HepG2 (cell line): ENCODE measurements around the gene MARF1. TPM values are rescaled to one million over a fixed set of nuclear protein-coding genes. Genes with fewer than 3 reads are reported as not detected.
A peak's percentile ranks its signal among the peaks of the same experiment; 100 is the strongest.

Experiments used
- AKAP8 ChIP-seq: sonication (generic); formaldehyde crosslinking; IDR thresholded peaks from 2 replicates; pipeline ENCODE4 v1.5.1; 2020; ENCODE audit warnings: mild to moderate bottlenecking, missing genetic modification reagents
- CBX1 ChIP-seq: IDR thresholded peaks from one replicate; pipeline ENCODE4 v1.6.1; 2016; ENCODE audit warnings: antibody characterized with exemption, low read depth
- GZF1 ChIP-seq: sonication (generic); formaldehyde crosslinking; IDR thresholded peaks from 2 replicates; pipeline ENCODE4 v1.5.1; 2020; ENCODE audit warnings: mild to moderate bottlenecking, missing genetic modification reagents
- HDAC6 ChIP-seq: fragments of 200-600 bp; sonication (generic); IDR thresholded peaks from 2 replicates; pipeline ENCODE4 v1.7.0; 2017; ENCODE audit warnings: mild to moderate bottlenecking, antibody characterized with exemption, low read length, low read depth
- HES4 ChIP-seq: sonication (generic); formaldehyde crosslinking; IDR thresholded peaks from 2 replicates; pipeline ENCODE4 v1.9.0; 2021; ENCODE audit warnings: mild to moderate bottlenecking, missing genetic modification reagents, borderline replicate concordance
- HNRNPK ChIP-seq: fragments of 200-400 bp; formaldehyde crosslinking; IDR thresholded peaks from 2 replicates; pipeline ENCODE4 v1.6.1; 2018; ENCODE audit warnings: low read length, low read depth, moderate library complexity, mild to moderate bottlenecking; ENCODE audit not compliant: poor library complexity, severe bottlenecking
- KMT2A ChIP-seq: sonication (generic); formaldehyde crosslinking; IDR thresholded peaks from 2 replicates; pipeline ENCODE4 v1.4.0; 2020; ENCODE audit warnings: missing genetic modification reagents
- NBN ChIP-seq: fragments of 450-650 bp; conservative IDR thresholded peaks from 2 replicates; pipeline ENCODE4 v1.6.1; 2017
- NR2F2 ChIP-seq: IDR thresholded peaks from 2 replicates; pipeline ENCODE4 v1.6.1; 2012; ENCODE audit warnings: low read depth, inconsistent platforms, borderline replicate concordance
- PCBP1 ChIP-seq: fragments of 200-400 bp; formaldehyde crosslinking; IDR thresholded peaks from 2 replicates; pipeline ENCODE4 v1.6.1; 2017; ENCODE audit warnings: mild to moderate bottlenecking, low read depth, low read length, borderline replicate concordance
- PHF20 ChIP-seq: sonication (generic); formaldehyde crosslinking; IDR thresholded peaks from 2 replicates; pipeline ENCODE4 v1.5.0; 2020; ENCODE audit warnings: mild to moderate bottlenecking, missing genetic modification reagents
- RAD51 ChIP-seq: fragments of 450-650 bp; IDR thresholded peaks from 2 replicates; pipeline ENCODE4 v1.6.1; 2016; ENCODE audit warnings: borderline replicate concordance
- RFXANK ChIP-seq: IDR thresholded peaks from 2 replicates; pipeline ENCODE4 v1.6.1; 2016
- SMAD3 ChIP-seq: sonication (generic); formaldehyde crosslinking; IDR thresholded peaks from 2 replicates; pipeline ENCODE4 v1.4.0; 2020; ENCODE audit warnings: missing genetic modification reagents
- SMC3 ChIP-seq: IDR thresholded peaks from 2 replicates; pipeline ENCODE4 v1.6.1; 2011; ENCODE audit warnings: low read length, improper control_type of control experiment
- STAT5B ChIP-seq: sonication (generic); formaldehyde crosslinking; IDR thresholded peaks from 2 replicates; pipeline ENCODE4 v1.4.0; 2020; ENCODE audit warnings: missing genetic modification reagents
- TEAD3 ChIP-seq: optimal IDR thresholded peaks from 2 replicates; pipeline ENCODE3; 2016; ENCODE audit warnings: borderline replicate concordance
- XBP1 ChIP-seq: sonication (generic); formaldehyde crosslinking; IDR thresholded peaks from 2 replicates; pipeline ENCODE4 v1.5.0; 2020; ENCODE audit warnings: missing genetic modification reagents
- YEATS4 ChIP-seq: sonication (generic); formaldehyde crosslinking; IDR thresholded peaks from 2 replicates; pipeline ENCODE4 v1.4.0; 2020; ENCODE audit warnings: missing genetic modification reagents, borderline replicate concordance
- ZNF230 ChIP-seq: sonication (generic); formaldehyde crosslinking; IDR thresholded peaks from 2 replicates; pipeline ENCODE4 v1.4.0; 2020; ENCODE audit warnings: mild to moderate bottlenecking, missing genetic modification reagents
- ZNF282 ChIP-seq: fragments of 450-650 bp; IDR thresholded peaks from 2 replicates; pipeline ENCODE4 v1.6.1; 2018; ENCODE audit not compliant: partially characterized antibody
- ZNF333 ChIP-seq: sonication (generic); formaldehyde crosslinking; IDR thresholded peaks from 2 replicates; pipeline ENCODE4 v1.4.0; 2020; ENCODE audit warnings: mild to moderate bottlenecking, missing genetic modification reagents, borderline replicate concordance
- ZNF354B ChIP-seq: sonication (generic); formaldehyde crosslinking; IDR thresholded peaks from 2 replicates; pipeline ENCODE4 v1.8.0; 2022; ENCODE audit warnings: mild to moderate bottlenecking, missing genetic modification reagents
- ZNF484 ChIP-seq: sonication (generic); formaldehyde crosslinking; IDR thresholded peaks from 2 replicates; pipeline ENCODE4 v1.5.1; 2020; ENCODE audit warnings: mild to moderate bottlenecking, low read depth, missing genetic modification reagents, borderline replicate concordance
- ZNF496 ChIP-seq: sonication (generic); formaldehyde crosslinking; IDR thresholded peaks from 2 replicates; pipeline ENCODE4 v1.8.1; 2023; ENCODE audit warnings: mild to moderate bottlenecking, moderate library complexity, missing genetic modification reagents; ENCODE audit not compliant: insufficient replicate concordance
- ZNF569 ChIP-seq: sonication (generic); formaldehyde crosslinking; IDR thresholded peaks from 2 replicates; pipeline ENCODE4 v1.5.0; 2020; ENCODE audit warnings: mild to moderate bottlenecking, missing genetic modification reagents, moderate library complexity, borderline replicate concordance
- ZNF607 ChIP-seq: sonication (generic); formaldehyde crosslinking; IDR thresholded peaks from 2 replicates; pipeline ENCODE4 v1.5.1; 2020; ENCODE audit warnings: missing genetic modification reagents, mild to moderate bottlenecking, borderline replicate concordance
- ZNF839 ChIP-seq: sonication (generic); formaldehyde crosslinking; IDR thresholded peaks from 2 replicates; pipeline ENCODE4 v1.4.0; 2020; ENCODE audit warnings: missing genetic modification reagents, mild to moderate bottlenecking, borderline replicate concordance
- polyA plus RNA-seq, 8 experiments: library from polyadenylated mRNA; depleted of rRNA in 3 of 8; stranded (reverse) in 7 of 8; unstranded in 1 of 8; fragments of >200 nt; fragmentation: Illumina TruSeq in 4 of 8; extraction: Trizol in 4 of 8; gene quantifications; 2 replicates each; pipeline versions ENCODE4 v1.2.1 to v1.2.3, GENCODE V29; 2011 to 2016; ENCODE audit warnings: low read depth in 4 of 8, missing spikeins in 1 of 8, mixed read lengths in 1 of 8; ENCODE audit not compliant: insufficient read depth in 1 of 8
- total RNA-seq, 5 experiments: library from RNA; depleted of rRNA; stranded (reverse); fragments of >200 nt; fragmentation: Illumina TruSeq; extraction: Trizol; gene quantifications; 2 replicates each; pipeline ENCODE4 v1.2.3, GENCODE V29; 2016; ENCODE audit warnings: low read depth in 1 of 5
- TF ChIP-seq, protein P1 (sequence below): sonication (generic); formaldehyde crosslinking; IDR thresholded peaks from 2 replicates; pipeline ENCODE4 v1.4.0; 2020; ENCODE audit warnings: missing genetic modification reagents
- TF ChIP-seq, protein P2 (sequence below): sonication (generic); formaldehyde crosslinking; IDR thresholded peaks from 2 replicates; pipeline ENCODE4 v1.5.0; 2020; ENCODE audit warnings: missing genetic modification reagents
- TF ChIP-seq, protein P3 (sequence below): sonication (generic); formaldehyde crosslinking; IDR thresholded peaks from 2 replicates; pipeline ENCODE4 v1.4.0; 2020; ENCODE audit warnings: mild to moderate bottlenecking, missing genetic modification reagents

The MARF1 gene
- total and polyA plus RNA-seq, 2 of the 13 experiments (the other 11 are each of a cell fraction or from before 2014, with no cell fraction given) = 8.7 to 20.7 TPM

DNA sequence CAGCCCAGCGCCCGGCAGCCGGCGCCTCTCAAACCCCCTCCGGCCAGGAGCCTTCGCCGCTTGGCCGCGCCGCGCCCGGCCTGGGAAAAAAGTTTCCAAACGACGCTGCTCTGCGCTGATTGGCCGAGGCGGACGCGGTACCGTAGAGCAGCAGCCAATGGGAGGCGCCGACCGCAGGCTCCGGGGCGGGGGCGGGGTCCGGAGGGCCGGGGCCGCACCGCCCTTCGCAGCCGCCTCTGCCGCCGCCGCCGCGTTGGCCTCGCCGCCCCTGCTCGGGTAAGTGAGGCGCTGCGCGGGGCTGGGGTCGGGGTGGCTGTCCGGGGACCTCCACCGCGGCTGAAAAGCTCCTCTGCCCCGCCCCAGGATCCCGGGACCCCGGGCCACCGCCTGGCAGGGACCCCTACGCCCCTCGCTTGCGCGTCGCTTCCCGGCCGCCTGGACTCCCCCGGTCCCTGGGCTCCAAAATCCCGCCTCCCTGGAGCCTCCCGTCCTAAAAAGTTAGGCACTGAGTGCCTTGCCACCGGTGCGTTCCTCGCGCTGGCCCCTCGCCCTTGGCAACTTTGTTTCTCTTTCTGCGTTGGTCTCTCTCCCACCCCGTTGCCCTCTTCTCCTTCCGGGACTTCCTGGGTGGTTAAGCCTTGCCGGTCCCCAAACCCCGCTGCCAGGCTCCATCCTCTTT, 7.2 kb upstream of the MARF1 start, which contains the start of gene NDE1 (continued):
- peak; percentile 70; the same call in 1 of the 2 replicates for TF ChIP-seq GZF1
- TF ChIP-seq TEAD3 (CRISPR knock-in tag) = no peak
- peak; percentile 87; the same call in 1 of the 2 replicates for TF ChIP-seq HES4 (CRISPR knock-in tag)
- TF ChIP-seq, protein P1, sequence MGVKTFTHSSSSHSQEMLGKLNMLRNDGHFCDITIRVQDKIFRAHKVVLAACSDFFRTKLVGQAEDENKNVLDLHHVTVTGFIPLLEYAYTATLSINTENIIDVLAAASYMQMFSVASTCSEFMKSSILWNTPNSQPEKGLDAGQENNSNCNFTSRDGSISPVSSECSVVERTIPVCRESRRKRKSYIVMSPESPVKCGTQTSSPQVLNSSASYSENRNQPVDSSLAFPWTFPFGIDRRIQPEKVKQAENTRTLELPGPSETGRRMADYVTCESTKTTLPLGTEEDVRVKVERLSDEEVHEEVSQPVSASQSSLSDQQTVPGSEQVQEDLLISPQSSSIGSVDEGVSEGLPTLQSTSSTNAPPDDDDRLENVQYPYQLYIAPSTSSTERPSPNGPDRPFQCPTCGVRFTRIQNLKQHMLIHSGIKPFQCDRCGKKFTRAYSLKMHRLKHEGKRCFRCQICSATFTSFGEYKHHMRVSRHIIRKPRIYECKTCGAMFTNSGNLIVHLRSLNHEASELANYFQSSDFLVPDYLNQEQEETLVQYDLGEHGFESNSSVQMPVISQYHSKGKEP (CRISPR knock-in tag) = no peak
- TF ChIP-seq PHF20 (CRISPR knock-in tag) = peak; percentile 71
- TF ChIP-seq KMT2A (CRISPR knock-in tag) = peak; percentile 85
- TF ChIP-seq ZNF354B (CRISPR knock-in tag) = no peak
- 0 out of 2 replicates have a peak, but pooled peaks have one; percentile 10 for TF ChIP-seq ZNF484 (CRISPR knock-in tag)
- no peak for TF ChIP-seq ZNF282
- no peak for TF ChIP-seq STAT5B (CRISPR knock-in tag)
- TF ChIP-seq RAD51 = no peak
- TF ChIP-seq, protein P2, sequence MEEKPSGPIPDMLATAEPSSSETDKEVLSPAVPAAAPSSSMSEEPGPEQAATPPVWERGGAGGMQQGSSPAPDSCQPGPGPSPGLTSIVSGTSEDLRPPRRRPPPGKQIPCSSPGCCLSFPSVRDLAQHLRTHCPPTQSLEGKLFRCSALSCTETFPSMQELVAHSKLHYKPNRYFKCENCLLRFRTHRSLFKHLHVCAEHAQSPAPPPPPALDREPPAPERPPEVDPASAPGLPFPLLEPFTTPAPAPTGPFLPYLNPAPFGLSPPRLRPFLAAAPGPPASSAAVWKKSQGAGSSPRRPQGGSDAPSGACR = peak; percentile 67; the same call in 1 of the 2 replicates
- no peak for TF ChIP-seq ZNF496 (CRISPR knock-in tag)
- no peak for TF ChIP-seq ZNF569 (CRISPR knock-in tag)
- TF ChIP-seq CBX1 = no peak
- no peak for TF ChIP-seq ZNF839 (CRISPR knock-in tag)
- 0 out of 2 replicates have a peak, but pooled peaks have one; percentile 58 for TF ChIP-seq RFXANK (CRISPR knock-in tag)
- no peak for TF ChIP-seq PCBP1
- TF ChIP-seq XBP1 (CRISPR knock-in tag) = no peak
- 0 out of 2 replicates have a peak, but pooled peaks have one; percentile 13 for TF ChIP-seq ZNF230 (CRISPR knock-in tag)
- peak; percentile 76; the same call in 1 of the 2 replicates for TF ChIP-seq YEATS4 (CRISPR knock-in tag)
- TF ChIP-seq, protein P3, sequence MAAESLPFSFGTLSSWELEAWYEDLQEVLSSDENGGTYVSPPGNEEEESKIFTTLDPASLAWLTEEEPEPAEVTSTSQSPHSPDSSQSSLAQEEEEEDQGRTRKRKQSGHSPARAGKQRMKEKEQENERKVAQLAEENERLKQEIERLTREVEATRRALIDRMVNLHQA (CRISPR knock-in tag) = no peak
- peak; percentile 72; the same call in 1 of the 2 replicates for TF ChIP-seq ZNF333 (CRISPR knock-in tag)
- TF ChIP-seq SMAD3 = no peak
- TF ChIP-seq NR2F2 = no peak
- TF ChIP-seq ZNF607 (CRISPR knock-in tag) = peak; percentile 74
- TF ChIP-seq SMC3 = no peak
- no peak for TF ChIP-seq NBN
- no peak for TF ChIP-seq HNRNPK
- TF ChIP-seq AKAP8 (CRISPR knock-in tag) = 0 out of 2 replicates have a peak, but pooled peaks have one; percentile 44
- no peak for TF ChIP-seq HDAC6
